ENCODE results near the gene EIF6. TPM values are rescaled to one million over a fixed set of nuclear protein-coding genes. Genes with fewer than 3 reads are reported as not detected.

The EIF6 gene
- total and polyA plus RNA-seq, 7 donors: 61.9 to 289 (median 71.3) TPM

GRCh38 chr20:35328095-35328685 lies 43.6 kb upstream of the EIF6 start:
- WGBS, 2 donors: 91 to 97% methylated on average over 3 of the region's 3 CpGs
- H3K27me3 ChIP-seq: no peaks in the 10 kb centered on the region
- intact Hi-C loops (cut with DNase I): no loop called here
- no peaks in the 10 kb centered on the region for H3K9me3 ChIP-seq
- TF ChIP-seq POLR2A (IDR thresholded peaks at IDR 0.05): no peak
- TF ChIP-seq POLR2AphosphoS5 (IDR thresholded peaks at IDR 0.05): no peak
- TF ChIP-seq CTCF (IDR thresholded peaks at IDR 0.05): no peak
- TF ChIP-seq EP300 (IDR thresholded peaks at IDR 0.05): no peak
- no peaks in the 10 kb centered on the region for H3K36me3 ChIP-seq
- H3K4me1 ChIP-seq: peaks cover 0 to 51% (median 40%) of the 10 kb centered on the region in 4 donors
- no peak for DNase-seq
- no peak overlapping the region for H3K27ac ChIP-seq
- H3K4me3 ChIP-seq: no peak overlapping the region

- Histone ChIP-seq H3K4me1 (peaks cover 0 to 42% (median 32%) of the 10 kb centered on the region in 4 donors), H3K27me3 (no peaks in the 10 kb centered on the region), H3K9me3 (no peaks in the 10 kb centered on the region), H3K4me3 (no peak overlapping the region), H3K36me3 (no peaks in the 10 kb centered on the region), H3K27ac (no peak overlapping the region)
- WGBS, 2 donors: 61 to 85% methylated on average over 4 of the region's 4 CpGs
- TF ChIP-seq EP300 (IDR thresholded peaks at IDR 0.05) (no peak), POLR2AphosphoS5 (IDR thresholded peaks at IDR 0.05) (no peak), CTCF (IDR thresholded peaks at IDR 0.05) (no peak), POLR2A (IDR thresholded peaks at IDR 0.05) (no peak)
- no peak for DNase-seq
- intact Hi-C loops (cut with DNase I): no loop called here
These were observed 42.8 kb upstream of the EIF6 start for GRCh38 chr20:35327074-35327976.

GRCh38 chr20:35326740-35327073 lies 42.1 kb upstream of the EIF6 start:
- intact Hi-C loops (cut with DNase I): no loop called here
- no peak for DNase-seq
- Histone ChIP-seq H3K36me3 (no peaks in the 10 kb centered on the region), H3K27ac (peak overlapping the region in 1 of 4 donors; percentile 17), H3K4me1 (peaks cover 0 to 36% (median 26%) of the 10 kb centered on the region in 4 donors), H3K4me3 (no peak overlapping the region), H3K9me3 (no peaks in the 10 kb centered on the region), H3K27me3 (no peaks in the 10 kb centered on the region)
- 48 to 84% methylated on average over 3 of the region's 3 CpGs for WGBS, 2 donors
- no peak for TF ChIP-seq POLR2A (IDR thresholded peaks at IDR 0.05)
- no peak for TF ChIP-seq POLR2AphosphoS5 (IDR thresholded peaks at IDR 0.05)
- no peak for TF ChIP-seq CTCF (IDR thresholded peaks at IDR 0.05)
- no peak for TF ChIP-seq EP300 (IDR thresholded peaks at IDR 0.05)

- no peak for TF ChIP-seq CTCF (IDR thresholded peaks at IDR 0.05)
- TF ChIP-seq POLR2A (IDR thresholded peaks at IDR 0.05): no peak
- intact Hi-C loops (cut with DNase I): no loop called here
- DNase-seq: no peak
- Histone ChIP-seq H3K4me3 (no peak overlapping the region), H3K4me1 (peaks cover 0 to 31% (median 21%) of the 10 kb centered on the region in 4 donors), H3K36me3 (no peaks in the 10 kb centered on the region), H3K9me3 (no peaks in the 10 kb centered on the region), H3K27ac (peak overlapping the region in 1 of 4 donors; percentile 17), H3K27me3 (no peaks in the 10 kb centered on the region)
- WGBS, 2 donors: 78 to 81% methylated on average over 11 of the region's 11 CpGs
These were observed 41.6 kb upstream of the EIF6 start for GRCh38 chr20:35326021-35326739.

All from sigmoid colon (tissue), 7 donors.